Panc1 (cell line): Measurements from ENCODE around the gene HTATIP2.

Experiments
- POLR2AphosphoS5 ChIP-seq: IDR thresholded peaks from 2 replicates; pipeline ENCODE4 v1.6.1; 2012; ENCODE audit warnings: mild to moderate bottlenecking, low read depth, low read length, moderate library complexity
- SIN3A ChIP-seq: IDR thresholded peaks from 2 replicates; pipeline ENCODE4 v1.6.1; 2012; ENCODE audit warnings: low read depth, mild to moderate bottlenecking, low read length, moderate library complexity, borderline replicate concordance; ENCODE audit not compliant: insufficient read depth
- TF ChIP-seq, protein P1 (sequence below): fragments of 450-650 bp; IDR thresholded peaks from 2 replicates; pipeline ENCODE4 v1.5.1; 2017; ENCODE audit warnings: mild to moderate bottlenecking

DNA sequence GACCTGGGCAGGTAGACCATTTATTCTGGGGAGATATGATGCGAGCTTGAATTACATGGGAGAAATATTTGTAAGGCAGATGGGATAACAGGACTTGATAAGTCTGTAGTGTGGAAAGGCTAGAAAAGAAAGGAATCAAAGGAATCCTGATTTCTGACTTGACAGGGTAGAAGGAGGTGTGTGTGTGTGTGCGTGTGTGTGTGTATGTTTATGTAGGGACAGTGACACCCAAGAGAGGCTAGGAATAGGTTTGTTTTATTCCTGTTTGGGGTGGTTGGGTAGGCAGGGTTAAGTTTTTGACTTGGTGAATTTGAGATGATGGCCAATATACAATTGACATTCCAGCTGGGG lies 390 bp upstream of the HTATIP2 start:
- TF ChIP-seq, protein P1, sequence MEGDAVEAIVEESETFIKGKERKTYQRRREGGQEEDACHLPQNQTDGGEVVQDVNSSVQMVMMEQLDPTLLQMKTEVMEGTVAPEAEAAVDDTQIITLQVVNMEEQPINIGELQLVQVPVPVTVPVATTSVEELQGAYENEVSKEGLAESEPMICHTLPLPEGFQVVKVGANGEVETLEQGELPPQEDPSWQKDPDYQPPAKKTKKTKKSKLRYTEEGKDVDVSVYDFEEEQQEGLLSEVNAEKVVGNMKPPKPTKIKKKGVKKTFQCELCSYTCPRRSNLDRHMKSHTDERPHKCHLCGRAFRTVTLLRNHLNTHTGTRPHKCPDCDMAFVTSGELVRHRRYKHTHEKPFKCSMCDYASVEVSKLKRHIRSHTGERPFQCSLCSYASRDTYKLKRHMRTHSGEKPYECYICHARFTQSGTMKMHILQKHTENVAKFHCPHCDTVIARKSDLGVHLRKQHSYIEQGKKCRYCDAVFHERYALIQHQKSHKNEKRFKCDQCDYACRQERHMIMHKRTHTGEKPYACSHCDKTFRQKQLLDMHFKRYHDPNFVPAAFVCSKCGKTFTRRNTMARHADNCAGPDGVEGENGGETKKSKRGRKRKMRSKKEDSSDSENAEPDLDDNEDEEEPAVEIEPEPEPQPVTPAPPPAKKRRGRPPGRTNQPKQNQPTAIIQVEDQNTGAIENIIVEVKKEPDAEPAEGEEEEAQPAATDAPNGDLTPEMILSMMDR, result no peak
- no peak for TF ChIP-seq POLR2AphosphoS5
- no peak for TF ChIP-seq SIN3A
